K562 (cell line): ENCODE results near the gene CECR2. TPM values are rescaled to one million over a fixed set of nuclear protein-coding genes. Genes with fewer than 3 reads are reported as not detected.
A peak's percentile ranks its signal among the peaks of the same experiment; 100 is the strongest.

Source experiments
- ATAC-seq: fragments of 200-7000 bp; cut with Tn5 transposase; 3 replicates; pipeline ENCODE4 v1.9.1; 2020; ENCODE audit warnings: moderate library complexity
- BruUV-seq: library from RNA; stranded (reverse); fragments of 400-500 nt; replicated peaks from 2 replicates; lab custom pipeline; 2021; lab: Mats Ljungman, UMichigan
- CTCF ChIA-PET: fragments of 300-600 bp; formaldehyde crosslinking; extraction: SDS; loops from one replicate; lab custom pipeline; 2021; ENCODE audit warnings: low intra/inter-chr PET ratio; lab: Yijun Ruan, JAX
- POLR2A ChIA-PET: fragments of 300-600, 350-650 bp; sonication (Branson Sonifier 250); formaldehyde crosslinking; extraction: SDS; loops from one replicate; lab custom pipeline; 2021; ENCODE audit warnings: antibody characterized with exemption, inconsistent platforms; lab: Yijun Ruan, JAX
- DNase-seq, 4 experiments: peaks; one replicate each; pipeline versions ENCODE4 v3.0.0 to v3.0.0-alpha.2; 2011 to 2018; ENCODE audit warnings: low spot score in 3 of 4, mixed read lengths in 3 of 4; ENCODE audit errors: extremely low read depth in 1 of 4
- FAIRE-seq: peaks from 2 replicates; lab custom pipeline; 2011; peaks lifted over from hg19 to GRCh38; lab: Jason Lieb, UNC
- H2AFZ ChIP-seq: 2 replicates; pipeline ENCODE4 v1.6.0; 2011; ENCODE audit warnings: low read depth, low read length, control low read depth, inconsistent platforms
- H3K27ac ChIP-seq: fragments of 200-600 bp; 3 replicates; pipeline ENCODE4 v1.8.0; 2011; ENCODE audit warnings: low read depth, mild to moderate bottlenecking, control low read depth, inconsistent platforms, low read length, moderate library complexity, mixed read lengths; ENCODE audit errors: extremely low read depth
- H3K27me3 ChIP-seq, 2 experiments: fragments of 300-600 bp in 1 of 2; 2 replicates in 1 of 2; 3 replicates in 1 of 2; pipeline versions ENCODE4 v1.6.0 to v1.8.0; 2011; ENCODE audit warnings: inconsistent platforms in 2 of 2, low read length in 2 of 2, mild to moderate bottlenecking in 1 of 2, mixed read lengths in 1 of 2, moderate library complexity in 1 of 2; ENCODE audit not compliant: control insufficient read depth in 2 of 2, insufficient read depth in 2 of 2
- H3K36me3 ChIP-seq: fragments of 300-600 bp; 3 replicates; pipeline ENCODE4 v1.8.0; 2011; ENCODE audit warnings: mild to moderate bottlenecking, low read length, inconsistent platforms; ENCODE audit not compliant: control insufficient read depth, insufficient read depth
- H3K4me1 ChIP-seq, 2 experiments: fragments of 200-600 bp in 1 of 2; replicated peaks in 1 of 2; 2 replicates in 1 of 2; 3 replicates in 1 of 2; pipeline versions ENCODE4 v1.5.1 to v1.8.0; 2011; ENCODE audit warnings: inconsistent platforms in 2 of 2, low read length in 2 of 2, mild to moderate bottlenecking in 1 of 2, mixed read lengths in 1 of 2, moderate library complexity in 1 of 2; ENCODE audit not compliant: control insufficient read depth in 2 of 2, insufficient read depth in 2 of 2
- H3K4me2 ChIP-seq: 2 replicates; pipeline ENCODE4 v1.6.1; 2011; ENCODE audit warnings: low read length, control low read depth, inconsistent platforms, mixed read lengths; ENCODE audit not compliant: insufficient read depth
- H3K4me3 ChIP-seq: fragments of 200-600 bp; sonication (generic), shearing (Covaris generic); 2 replicates; pipeline ENCODE4 v1.5.1; 2016; ENCODE audit warnings: control low read depth, inconsistent platforms
- H3K79me2 ChIP-seq: fragments of 200-600 bp; 3 replicates; pipeline ENCODE4 v1.8.0; 2011; ENCODE audit warnings: low read length, inconsistent platforms; ENCODE audit not compliant: control insufficient read depth, insufficient read depth
- H3K9ac ChIP-seq, 2 experiments: 2 replicates each; pipeline versions ENCODE4 v1.6.0 to v1.6.1; 2011; ENCODE audit warnings: low read depth in 2 of 2, low read length in 2 of 2, control low read depth in 1 of 2, inconsistent platforms in 1 of 2, mild to moderate bottlenecking in 1 of 2, mixed read lengths in 1 of 2; ENCODE audit not compliant: insufficient read depth in 1 of 2
- H3K9me1 ChIP-seq: one replicate; pipeline ENCODE4 v1.6.0; 2011; ENCODE audit warnings: inconsistent platforms, mild to moderate bottlenecking, low read length, moderate library complexity; ENCODE audit not compliant: control insufficient read depth, insufficient read depth
- H3K9me3 ChIP-seq: replicated peaks from 2 replicates; pipeline ENCODE4 v1.5.1; 2011; ENCODE audit warnings: low read depth, low read length, inconsistent platforms; ENCODE audit not compliant: control insufficient read depth, insufficient read depth
- H4K20me1 ChIP-seq: replicated peaks from 2 replicates; pipeline ENCODE4 v1.6.1; 2011; ENCODE audit warnings: low read length, inconsistent platforms, mixed read lengths; ENCODE audit not compliant: control insufficient read depth, insufficient read depth
- CBX8 ChIP-seq: fragments of 200-600 bp; sonication (generic); IDR thresholded peaks from 2 replicates; pipeline ENCODE4 v1.6.1; 2012; ENCODE audit warnings: borderline replicate concordance, mixed run types, low read depth, mild to moderate bottlenecking, moderate library complexity, mixed read lengths, low read length, control low read depth, inconsistent platforms; ENCODE audit not compliant: poor library complexity, severe bottlenecking; ENCODE audit errors: extremely low read depth
- FOXP4 ChIP-seq: sonication (generic); formaldehyde crosslinking; IDR thresholded peaks from 2 replicates; pipeline ENCODE4 v1.8.0; 2022; ENCODE audit warnings: mild to moderate bottlenecking, missing genetic modification reagents, borderline replicate concordance
- HDAC6 ChIP-seq: IDR thresholded peaks from 2 replicates; pipeline ENCODE4 v1.6.1; 2012; ENCODE audit warnings: low read depth, mild to moderate bottlenecking, control low read depth, inconsistent platforms, low read length, moderate library complexity
- IFI16 ChIP-seq: fragments of 250-450 bp; sonication (Bioruptor Pico); IDR thresholded peaks from 2 replicates; pipeline ENCODE4 v2.1.2; 2022; ENCODE audit warnings: mild to moderate bottlenecking, inconsistent platforms
- MEIS2 ChIP-seq: fragments of 450-650 bp; IDR thresholded peaks from 2 replicates; pipeline ENCODE4 v1.6.1; 2014; ENCODE audit warnings: mild to moderate bottlenecking; ENCODE audit not compliant: partially characterized antibody
- PTTG1 ChIP-seq: fragments of 450-650 bp; IDR thresholded peaks from 2 replicates; pipeline ENCODE4 v1.6.1; 2016; ENCODE audit warnings: low read depth, mild to moderate bottlenecking, missing genetic modification characterization, missing compliant biosample characterization
- RFX7 ChIP-seq: fragments of 250-450 bp; sonication (Bioruptor Pico); IDR thresholded peaks from 2 replicates; pipeline ENCODE4 v1.5.1; 2021; ENCODE audit warnings: mild to moderate bottlenecking
- SPI1 ChIP-seq: IDR thresholded peaks from 2 replicates; pipeline ENCODE4 v1.6.1; 2011; ENCODE audit warnings: low read depth, low read length, control low read depth, borderline replicate concordance
- THRAP3 ChIP-seq: fragments of 450-650 bp; IDR thresholded peaks from 2 replicates; pipeline ENCODE4 v1.6.1; 2016; ENCODE audit warnings: mild to moderate bottlenecking, inconsistent platforms, borderline replicate concordance
- WGBS: fragments of 100-300 bp; shearing (Covaris generic); methylation state at CpG from one replicate; pipeline ENCODE4 v1.1.6; 2016; ENCODE audit warnings: low coverage, mixed read lengths; ENCODE audit not compliant: insufficient coverage; ENCODE audit errors: missing lambda C conversion rate; 5-methylcytosine and 5-hydroxymethylcytosine counted together
- in situ Hi-C: fragments of 300-500 bp; cut with MboI; formaldehyde crosslinking; loops from 4 replicates; pipeline ENCODE4 v1.15.0; 2018; ENCODE audit warnings: inconsistent platforms, mixed read lengths
- intact Hi-C: fragments of 100-400 bp; cut with micrococcal nuclease; formaldehyde crosslinking; loops from 2 replicates; pipeline ENCODE4 v1.14.2; 2022
- polyA plus RNA-seq, 8 experiments: library from polyadenylated mRNA; depleted of rRNA in 4 of 8; stranded (reverse) in 5 of 8; unstranded in 3 of 8; fragments of >200 nt; fragmentation: Nextera tagmentation in 2 of 8; fragmentation: Illumina TruSeq in 1 of 8; extraction: Ambion mirVana in 2 of 8; extraction: Trizol in 1 of 8; gene quantifications; 2 replicates each; pipeline versions ENCODE4 v1.2.1 to v1.2.3, GENCODE V29; 2011 to 2014; ENCODE audit warnings: inconsistent platforms in 1 of 8, missing spikeins in 1 of 8
- total RNA-seq, 7 experiments: library from RNA; depleted of rRNA in 6 of 7; stranded (reverse); fragments of >200 nt in 6 of 7; fragmentation: Illumina TruSeq in 2 of 7; extraction: Trizol in 2 of 7; gene quantifications; 2 replicates each; pipeline versions ENCODE4 v1.2.1 to v1.2.3, GENCODE V29; 2011 to 2021; ENCODE audit warnings: low replicate concordance in 1 of 7

Gene CECR2
- total and polyA plus RNA-seq, 9 of the 15 experiments (the other 6 are each of a cell fraction or from before 2014, with no cell fraction given) = 0.01 to 1.00 (median 0.27) TPM

- TF ChIP-seq HDAC6 (no peak), RFX7 (CRISPR knock-in tag) (no peak), PTTG1 (tag) (no peak), FOXP4 (no peak), SPI1 (no peak)
Measured at GRCh38 chr22:17492247-17492646, 123.0 kb downstream of the CECR2 start (continued).

- Histone ChIP-seq H3K36me3 (no peaks in the 10 kb centered on the region), H3K27me3 (peaks cover 27 to 34% of the 10 kb centered on the region in 2 experiments), H3K4me1 (no peaks in the 10 kb centered on the region), H3K9me3 (no peaks in the 10 kb centered on the region), H2AFZ (no peak overlapping the region), H3K4me2 (no peak overlapping the region), H3K9ac (no peak overlapping the region), H3K9me1 (no peaks in the 10 kb centered on the region), H3K27ac (no peak overlapping the region), H3K4me3 (no peak overlapping the region), H3K79me2 (no peaks in the 10 kb centered on the region), H4K20me1 (no peaks in the 10 kb centered on the region)
- FAIRE-seq = no peak
- no peak for ATAC-seq
- in situ Hi-C loops = loop anchor here (10.0 kb wide), 1 partner anchor 579 kb away; no protein-coding TSS in a partner anchor
- no peak for DNase-seq
- CTCF ChIA-PET = interaction anchor here (0.7 kb wide), 1 partner anchor 87 kb away, joined by 3 read pairs; no protein-coding TSS in a partner anchor
- POLR2A ChIA-PET = interaction anchor here (1.0 kb wide), 1 partner anchor 20 kb away, joined by 4 read pairs; no protein-coding TSS in a partner anchor
- 4% methylated on average over 3 of the region's 3 CpGs for WGBS
- BruUV-seq = no TSS peak
- TF ChIP-seq MEIS2 (no peak), CBX8 (peak; percentile 12), THRAP3 (no peak), IFI16 (CRISPR knock-in tag) (no peak)
- intact Hi-C loops = no loop called here
Measured at GRCh38 chr22:17493419-17493981, 124.2 kb downstream of the CECR2 start.
